ENCODE results near the gene GNAO1. TPM values are rescaled to one million over a fixed set of nuclear protein-coding genes. Genes with fewer than 3 reads are reported as not detected.

GNAO1 gene
- polyA plus RNA-seq, 3 donors, result not detected

DNA sequence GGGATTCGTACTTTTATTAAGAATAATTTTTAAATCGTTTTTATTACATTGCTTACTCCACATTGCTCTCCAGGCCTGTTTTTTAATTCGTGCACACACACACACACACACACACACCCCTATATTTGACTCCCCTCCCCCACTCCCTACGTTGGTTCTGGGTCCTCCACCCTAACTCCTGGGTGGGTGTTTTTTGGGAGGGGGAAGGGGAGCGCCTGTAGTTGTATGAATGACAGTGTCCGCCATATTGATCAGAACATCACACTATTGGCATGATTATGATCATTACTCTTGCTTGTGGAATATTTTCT lies 1.3 kb downstream of the GNAO1 start:
- H3K79me2 ChIP-seq (ENCODE audit: insufficient read depth, low read length), result no peaks in the 10 kb centered on the region
- H3K36me3 ChIP-seq (replicated peaks in 1 of 2; ENCODE audit: control insufficient read depth in 1 of 2, insufficient read depth in 2 of 2, low read length in 2 of 2), result no peaks in the 10 kb centered on the region
- no peak for DNase-seq
- TF ChIP-seq, protein P1, sequence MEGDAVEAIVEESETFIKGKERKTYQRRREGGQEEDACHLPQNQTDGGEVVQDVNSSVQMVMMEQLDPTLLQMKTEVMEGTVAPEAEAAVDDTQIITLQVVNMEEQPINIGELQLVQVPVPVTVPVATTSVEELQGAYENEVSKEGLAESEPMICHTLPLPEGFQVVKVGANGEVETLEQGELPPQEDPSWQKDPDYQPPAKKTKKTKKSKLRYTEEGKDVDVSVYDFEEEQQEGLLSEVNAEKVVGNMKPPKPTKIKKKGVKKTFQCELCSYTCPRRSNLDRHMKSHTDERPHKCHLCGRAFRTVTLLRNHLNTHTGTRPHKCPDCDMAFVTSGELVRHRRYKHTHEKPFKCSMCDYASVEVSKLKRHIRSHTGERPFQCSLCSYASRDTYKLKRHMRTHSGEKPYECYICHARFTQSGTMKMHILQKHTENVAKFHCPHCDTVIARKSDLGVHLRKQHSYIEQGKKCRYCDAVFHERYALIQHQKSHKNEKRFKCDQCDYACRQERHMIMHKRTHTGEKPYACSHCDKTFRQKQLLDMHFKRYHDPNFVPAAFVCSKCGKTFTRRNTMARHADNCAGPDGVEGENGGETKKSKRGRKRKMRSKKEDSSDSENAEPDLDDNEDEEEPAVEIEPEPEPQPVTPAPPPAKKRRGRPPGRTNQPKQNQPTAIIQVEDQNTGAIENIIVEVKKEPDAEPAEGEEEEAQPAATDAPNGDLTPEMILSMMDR (IDR thresholded peaks at IDR 0.05), result no peak
- Mint-ChIP-seq H3K4me1 (peaks cover 21% of the 10 kb centered on the region), H3K9me3 (peaks cover 0 to 30% (median 11%) of the 10 kb centered on the region in 7 donors), H3K27me3 (ENCODE audit: low read depth in 3 of 3) (peaks cover 81 to 93% (median 91%) of the 10 kb centered on the region in 3 donors), H3K36me3 (peaks cover 0 to 6% of the 10 kb centered on the region in 2 donors), H3K4me3 (peak overlapping the region in 1 of 2 donors; percentile 87), H3K27ac (no peak overlapping the region)
- H3K9me3 ChIP-seq (replicated peaks in 1 of 2; ENCODE audit: control insufficient read depth in 1 of 2, insufficient read depth in 1 of 2, low read length in 2 of 2), result peaks cover 0 to 35% of the 10 kb centered on the region in 2 donors
- H2AFZ ChIP-seq (ENCODE audit: insufficient read depth, low read depth, low read length, poor library complexity, severe bottlenecking), result no peak overlapping the region
- H3K27ac ChIP-seq (ENCODE audit: low read depth in 1 of 2, low read length in 2 of 2), result no peak overlapping the region
- WGBS (ENCODE audit: insufficient coverage), result 20% methylated on average over 2 of the region's 6 CpGs
- H3K9ac ChIP-seq (ENCODE audit: insufficient read depth, low read length, poor library complexity, severe bottlenecking), result no peak overlapping the region
- peaks cover 86 to 95% of the 10 kb centered on the region in 2 donors for H3K27me3 ChIP-seq (ENCODE audit: control insufficient read depth in 2 of 2, insufficient read depth in 2 of 2, low read length in 2 of 2)
- no peaks in the 10 kb centered on the region for H4K20me1 ChIP-seq (ENCODE audit: insufficient read depth, low read length)
- no peak overlapping the region for H3K4me2 ChIP-seq (replicated peaks; ENCODE audit: extremely low read depth, low read length, poor library complexity, severe bottlenecking)
- no peak overlapping the region for H3K4me3 ChIP-seq (replicated peaks in 1 of 3; ENCODE audit: low read depth in 2 of 3, low read length in 3 of 3)
- intact Hi-C loops (cut with micrococcal nuclease), result no loop called here
- peaks cover 13 to 16% of the 10 kb centered on the region in 2 donors for H3K4me1 ChIP-seq (ENCODE audit: control insufficient read depth in 1 of 2, insufficient read depth in 2 of 2, low read length in 2 of 2)

GRCh38 chr16:56192986-56193945 lies 2.0 kb downstream of the GNAO1 start:
- H3K4me3 ChIP-seq (replicated peaks in 1 of 3; ENCODE audit: low read depth in 2 of 3, low read length in 3 of 3), result no peak overlapping the region
- no peaks in the 10 kb centered on the region for H3K36me3 ChIP-seq (replicated peaks in 1 of 2; ENCODE audit: control insufficient read depth in 1 of 2, insufficient read depth in 2 of 2, low read length in 2 of 2)
- H3K27ac ChIP-seq (ENCODE audit: low read depth in 1 of 2, low read length in 2 of 2), result no peak overlapping the region
- Mint-ChIP-seq H3K4me1 (peaks cover 21% of the 10 kb centered on the region), H3K27ac (peak overlapping the region in 2 of 7 donors; percentile 33 to 40), H3K27me3 (ENCODE audit: low read depth in 3 of 3) (peaks cover 82 to 92% (median 90%) of the 10 kb centered on the region in 3 donors), H3K9me3 (peaks cover 0 to 30% (median 11%) of the 10 kb centered on the region in 7 donors), H3K4me3 (peak overlapping the region in 1 of 2 donors; percentile 87), H3K36me3 (peaks cover 0 to 6% of the 10 kb centered on the region in 2 donors)
- H3K79me2 ChIP-seq (ENCODE audit: insufficient read depth, low read length), result no peaks in the 10 kb centered on the region
- H3K27me3 ChIP-seq (ENCODE audit: control insufficient read depth in 2 of 2, insufficient read depth in 2 of 2, low read length in 2 of 2), result peaks cover 85 to 96% of the 10 kb centered on the region in 2 donors
- H2AFZ ChIP-seq (ENCODE audit: insufficient read depth, low read depth, low read length, poor library complexity, severe bottlenecking), result no peak overlapping the region
- TF ChIP-seq, protein P1 (IDR thresholded peaks at IDR 0.05), result no peak
- H3K4me1 ChIP-seq (ENCODE audit: control insufficient read depth in 1 of 2, insufficient read depth in 2 of 2, low read length in 2 of 2), result peaks cover 13 to 16% of the 10 kb centered on the region in 2 donors
- 7% methylated on average over 3 of the region's 33 CpGs for WGBS (ENCODE audit: insufficient coverage)
- H4K20me1 ChIP-seq (ENCODE audit: insufficient read depth, low read length), result no peaks in the 10 kb centered on the region
- intact Hi-C loops (cut with micrococcal nuclease), result no loop called here
- no peak overlapping the region for H3K4me2 ChIP-seq (replicated peaks; ENCODE audit: extremely low read depth, low read length, poor library complexity, severe bottlenecking)
- peaks cover 0 to 35% of the 10 kb centered on the region in 2 donors for H3K9me3 ChIP-seq (replicated peaks in 1 of 2; ENCODE audit: control insufficient read depth in 1 of 2, insufficient read depth in 1 of 2, low read length in 2 of 2)
- DNase-seq, result no peak
- no peak overlapping the region for H3K9ac ChIP-seq (ENCODE audit: insufficient read depth, low read length, poor library complexity, severe bottlenecking)

Measured in CD14-positive monocyte (primary cell).